Nephron progenitor cell (in vitro differentiated cells): ENCODE measurements around the gene ACRBP.

ENCODE experiments used
- DNase-seq: peaks from one replicate; pipeline ENCODE4 v3.0.0; 2021
- H3K27ac Mint-ChIP-seq: 2 replicates; pipeline ENCODE4 v1.8.0; 2021; ENCODE audit warnings: mild to moderate bottlenecking, moderate library complexity, mixed read lengths
- H3K27me3 Mint-ChIP-seq: 2 replicates; pipeline ENCODE4 v1.8.0; 2021; ENCODE audit warnings: mild to moderate bottlenecking, low read depth, mixed read lengths; ENCODE audit not compliant: poor library complexity
- H3K36me3 Mint-ChIP-seq: 2 replicates; pipeline ENCODE4 v1.8.0; 2021; ENCODE audit warnings: low read depth, mixed read lengths
- H3K4me1 Mint-ChIP-seq: 2 replicates; pipeline ENCODE4 v1.8.0; 2021; ENCODE audit warnings: mixed read lengths
- H3K4me3 Mint-ChIP-seq: 2 replicates; pipeline ENCODE4 v1.8.0; 2021; ENCODE audit warnings: mild to moderate bottlenecking, moderate library complexity, mixed read lengths
- H3K9me3 Mint-ChIP-seq: 2 replicates; pipeline ENCODE4 v1.8.0; 2021; ENCODE audit warnings: mild to moderate bottlenecking, moderate library complexity, mixed read lengths
- TF ChIP-seq, protein P1 (sequence below): fragments of 200-600 bp; sonication (generic); IDR thresholded peaks from 2 replicates; pipeline ENCODE4 v1.5.0; 2021; ENCODE audit warnings: antibody characterized with exemption

The ACRBP gene

DNA sequence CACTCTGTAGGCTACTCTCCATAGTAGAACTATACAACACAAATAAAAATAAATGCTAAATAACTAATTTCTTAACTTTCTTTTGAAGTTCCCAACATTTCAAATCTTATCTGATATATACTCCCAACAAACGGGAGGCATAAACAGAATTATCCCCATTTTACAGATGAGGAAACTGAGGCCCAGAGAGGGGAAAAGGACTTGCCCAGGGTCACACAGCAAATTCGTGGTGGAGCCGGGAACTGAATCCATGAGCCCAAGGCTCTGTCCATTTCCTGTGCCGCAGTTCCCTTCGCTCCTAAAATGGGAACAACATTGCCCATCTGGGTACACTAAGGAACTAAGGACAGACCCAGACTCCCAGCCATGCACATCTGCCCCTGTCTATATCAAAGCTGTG lies 29.7 kb upstream of the ACRBP start:
- H3K27me3 Mint-ChIP-seq: no peaks in the 10 kb centered on the region
- H3K9me3 Mint-ChIP-seq: no peaks in the 10 kb centered on the region
- no peak overlapping the region for H3K27ac Mint-ChIP-seq
- peaks cover 60% of the 10 kb centered on the region for H3K36me3 Mint-ChIP-seq
- DNase-seq: no peak
- no peak overlapping the region for H3K4me3 Mint-ChIP-seq
- TF ChIP-seq, protein P1, sequence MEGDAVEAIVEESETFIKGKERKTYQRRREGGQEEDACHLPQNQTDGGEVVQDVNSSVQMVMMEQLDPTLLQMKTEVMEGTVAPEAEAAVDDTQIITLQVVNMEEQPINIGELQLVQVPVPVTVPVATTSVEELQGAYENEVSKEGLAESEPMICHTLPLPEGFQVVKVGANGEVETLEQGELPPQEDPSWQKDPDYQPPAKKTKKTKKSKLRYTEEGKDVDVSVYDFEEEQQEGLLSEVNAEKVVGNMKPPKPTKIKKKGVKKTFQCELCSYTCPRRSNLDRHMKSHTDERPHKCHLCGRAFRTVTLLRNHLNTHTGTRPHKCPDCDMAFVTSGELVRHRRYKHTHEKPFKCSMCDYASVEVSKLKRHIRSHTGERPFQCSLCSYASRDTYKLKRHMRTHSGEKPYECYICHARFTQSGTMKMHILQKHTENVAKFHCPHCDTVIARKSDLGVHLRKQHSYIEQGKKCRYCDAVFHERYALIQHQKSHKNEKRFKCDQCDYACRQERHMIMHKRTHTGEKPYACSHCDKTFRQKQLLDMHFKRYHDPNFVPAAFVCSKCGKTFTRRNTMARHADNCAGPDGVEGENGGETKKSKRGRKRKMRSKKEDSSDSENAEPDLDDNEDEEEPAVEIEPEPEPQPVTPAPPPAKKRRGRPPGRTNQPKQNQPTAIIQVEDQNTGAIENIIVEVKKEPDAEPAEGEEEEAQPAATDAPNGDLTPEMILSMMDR: no peak
- H3K4me1 Mint-ChIP-seq: no peaks in the 10 kb centered on the region

DNA sequence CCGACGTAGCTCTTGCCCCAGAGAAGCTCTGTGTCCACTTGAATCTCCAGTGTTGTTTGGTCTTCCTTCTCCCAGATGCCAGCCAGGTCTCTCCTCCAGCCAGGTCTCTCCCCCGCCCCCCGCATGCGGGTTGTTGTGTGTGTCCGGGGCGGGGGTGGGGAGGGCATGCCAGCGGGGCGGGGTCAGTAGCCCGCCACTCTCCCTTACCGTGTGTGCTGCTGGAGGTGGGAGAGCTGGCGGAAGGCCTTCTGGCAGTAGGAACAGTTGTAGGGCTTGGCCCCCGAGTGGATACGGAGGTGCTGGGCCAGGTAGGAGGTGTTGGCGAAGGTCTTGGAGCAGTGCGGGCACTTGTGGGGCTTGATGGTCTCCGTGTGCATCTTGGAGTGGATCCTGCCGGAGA lies 24.9 kb upstream of the ACRBP start:
- H3K4me1 Mint-ChIP-seq: no peaks in the 10 kb centered on the region
- peaks cover 7% of the 10 kb centered on the region for H3K27me3 Mint-ChIP-seq
- TF ChIP-seq, protein P1: no peak
- H3K4me3 Mint-ChIP-seq: no peak overlapping the region
- H3K9me3 Mint-ChIP-seq: no peaks in the 10 kb centered on the region
- no peak overlapping the region for H3K27ac Mint-ChIP-seq
- H3K36me3 Mint-ChIP-seq: peaks cover 72% of the 10 kb centered on the region
- no peak for DNase-seq

DNA sequence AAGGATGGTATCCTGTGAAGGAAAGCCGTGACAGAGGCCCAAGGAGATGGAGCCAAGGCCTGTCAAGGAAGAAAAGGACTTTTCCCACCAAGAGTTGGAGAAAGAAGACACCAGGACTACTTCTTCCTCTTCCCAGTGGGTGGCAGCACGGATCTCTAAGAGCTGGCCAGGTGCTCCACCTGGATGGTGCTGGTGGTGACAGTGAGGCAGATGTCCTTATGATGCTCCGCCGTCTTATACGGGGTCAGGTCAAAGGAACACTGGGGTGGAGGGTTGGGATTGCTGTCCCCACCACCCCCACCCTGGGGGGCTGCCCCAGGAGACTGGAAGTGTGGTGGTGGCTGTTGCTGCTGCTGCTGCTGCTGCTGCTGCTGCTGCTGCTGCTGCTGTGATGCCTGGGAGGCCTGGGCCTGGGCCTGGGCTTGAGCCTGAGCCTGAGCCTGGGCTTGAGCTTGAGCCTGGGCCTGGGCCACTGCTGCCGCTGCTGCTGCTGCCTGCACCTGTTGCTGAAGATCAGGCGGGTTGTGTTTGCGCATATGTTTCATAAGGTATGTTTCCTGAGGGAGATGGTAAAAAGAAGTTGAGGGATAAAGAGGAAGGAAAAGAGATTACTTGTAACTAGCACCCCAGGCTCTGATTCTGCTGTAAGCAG lies 20.5 kb upstream of the ACRBP start:
- Mint-ChIP-seq H3K4me1 (peaks cover 22% of the 10 kb centered on the region), H3K4me3 (no peak overlapping the region), H3K27me3 (peaks cover 7% of the 10 kb centered on the region), H3K9me3 (no peaks in the 10 kb centered on the region), H3K36me3 (peaks cover 48% of the 10 kb centered on the region), H3K27ac (no peak overlapping the region)
- DNase-seq: no peak
- TF ChIP-seq, protein P1: no peak

DNA sequence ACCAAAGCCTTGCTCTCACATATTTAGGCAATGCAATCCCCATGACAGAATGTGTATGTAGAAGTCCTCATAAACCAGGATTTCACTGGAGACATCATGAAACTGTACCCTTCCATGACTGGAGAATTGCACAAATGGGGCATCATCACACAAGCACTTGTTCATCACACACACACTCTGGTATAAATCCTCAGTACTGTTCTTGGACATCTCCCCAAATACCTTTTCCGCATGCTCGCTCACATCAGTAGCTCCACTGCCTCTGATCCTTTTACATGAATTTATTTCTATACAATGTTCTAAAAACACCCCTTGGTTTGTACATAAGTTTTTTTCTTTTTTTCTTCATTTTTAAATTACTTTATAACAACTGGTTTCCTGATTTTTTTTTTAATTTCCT lies 19.0 kb upstream of the ACRBP start:
- H3K4me3 Mint-ChIP-seq: no peak overlapping the region
- H3K4me1 Mint-ChIP-seq: peaks cover 33% of the 10 kb centered on the region
- H3K27me3 Mint-ChIP-seq: peaks cover 7% of the 10 kb centered on the region
- TF ChIP-seq, protein P1: no peak
- no peak for DNase-seq
- H3K9me3 Mint-ChIP-seq: no peaks in the 10 kb centered on the region
- H3K27ac Mint-ChIP-seq: no peak overlapping the region
- peaks cover 39% of the 10 kb centered on the region for H3K36me3 Mint-ChIP-seq

DNA sequence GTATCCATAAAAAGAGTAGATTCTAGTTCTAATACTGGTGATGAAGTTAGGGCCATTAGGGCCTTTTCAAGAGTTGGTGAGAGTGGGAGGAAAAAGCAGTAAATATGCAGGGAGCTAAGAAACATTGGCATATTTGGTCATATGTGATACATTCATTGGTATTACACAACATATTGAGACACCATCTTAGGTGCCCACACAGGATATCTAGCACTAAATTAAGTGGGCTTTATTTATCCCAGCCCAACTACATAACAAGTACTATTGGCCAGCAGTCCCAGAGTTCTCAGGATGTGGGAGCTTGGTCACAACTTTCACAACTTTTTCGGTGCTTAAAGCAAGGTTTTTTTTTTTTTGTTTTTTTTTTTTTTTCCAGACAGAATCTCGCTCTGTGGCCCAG lies 17.7 kb upstream of the ACRBP start:
- Mint-ChIP-seq H3K27ac (no peak overlapping the region), H3K36me3 (peaks cover 29% of the 10 kb centered on the region), H3K4me1 (peaks cover 33% of the 10 kb centered on the region), H3K9me3 (no peaks in the 10 kb centered on the region), H3K27me3 (peaks cover 7% of the 10 kb centered on the region), H3K4me3 (no peak overlapping the region)
- DNase-seq: no peak
- TF ChIP-seq, protein P1: no peak
